B cell (primary cell): ENCODE data around the gene NR4A1.

ENCODE experiments used
- EZH2 ChIP-seq: IDR thresholded peaks from 2 replicates; pipeline ENCODE4 v1.6.1; 2012; ENCODE audit warnings: borderline replicate concordance, low read depth, mild to moderate bottlenecking, moderate library complexity, low read length; ENCODE audit not compliant: insufficient read depth, poor library complexity, severe bottlenecking
- TF ChIP-seq, protein P1 (sequence below): fragments of 200-600 bp; IDR thresholded peaks from one replicate; pipeline ENCODE4 v1.8.0; 2022; ENCODE audit warnings: antibody characterized with exemption, mild to moderate bottlenecking

DNA sequence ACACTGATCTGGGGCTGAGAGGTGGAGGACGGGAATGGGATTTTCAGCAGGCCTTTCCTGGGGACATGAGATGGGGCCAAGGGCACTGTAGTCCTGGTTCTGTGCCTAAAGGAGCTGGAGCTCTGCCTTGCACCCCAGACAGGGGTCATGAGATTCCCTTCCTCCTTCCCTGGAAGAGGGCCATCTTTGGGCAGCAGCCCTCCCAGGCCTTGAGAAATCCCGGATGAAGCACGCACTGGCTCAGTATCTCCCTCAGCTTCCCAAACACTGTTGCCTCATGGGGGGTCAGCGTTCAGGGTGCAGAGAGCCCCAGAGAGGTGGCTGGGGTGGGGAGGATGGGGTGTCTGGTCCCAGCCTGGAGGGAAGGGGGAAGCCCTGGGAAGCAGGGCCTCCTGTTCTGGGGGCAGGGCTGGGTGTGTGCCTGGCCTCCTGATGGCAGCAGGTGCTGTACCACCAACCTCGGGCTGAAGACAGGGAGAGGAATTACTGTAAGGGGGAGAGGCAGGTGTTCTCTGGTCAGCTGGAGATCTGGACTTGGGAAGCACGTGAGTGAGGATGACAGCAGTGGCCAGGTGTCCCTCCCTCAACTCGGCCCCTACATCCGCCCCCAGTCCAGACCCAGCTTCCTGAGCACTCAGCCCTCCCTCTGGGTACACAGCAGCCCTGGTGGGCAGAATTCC lies 8.4 kb upstream of the NR4A1 start:
- no peak for TF ChIP-seq EZH2
- TF ChIP-seq, protein P1, sequence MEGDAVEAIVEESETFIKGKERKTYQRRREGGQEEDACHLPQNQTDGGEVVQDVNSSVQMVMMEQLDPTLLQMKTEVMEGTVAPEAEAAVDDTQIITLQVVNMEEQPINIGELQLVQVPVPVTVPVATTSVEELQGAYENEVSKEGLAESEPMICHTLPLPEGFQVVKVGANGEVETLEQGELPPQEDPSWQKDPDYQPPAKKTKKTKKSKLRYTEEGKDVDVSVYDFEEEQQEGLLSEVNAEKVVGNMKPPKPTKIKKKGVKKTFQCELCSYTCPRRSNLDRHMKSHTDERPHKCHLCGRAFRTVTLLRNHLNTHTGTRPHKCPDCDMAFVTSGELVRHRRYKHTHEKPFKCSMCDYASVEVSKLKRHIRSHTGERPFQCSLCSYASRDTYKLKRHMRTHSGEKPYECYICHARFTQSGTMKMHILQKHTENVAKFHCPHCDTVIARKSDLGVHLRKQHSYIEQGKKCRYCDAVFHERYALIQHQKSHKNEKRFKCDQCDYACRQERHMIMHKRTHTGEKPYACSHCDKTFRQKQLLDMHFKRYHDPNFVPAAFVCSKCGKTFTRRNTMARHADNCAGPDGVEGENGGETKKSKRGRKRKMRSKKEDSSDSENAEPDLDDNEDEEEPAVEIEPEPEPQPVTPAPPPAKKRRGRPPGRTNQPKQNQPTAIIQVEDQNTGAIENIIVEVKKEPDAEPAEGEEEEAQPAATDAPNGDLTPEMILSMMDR = no peak
